22Rv1 (cell line): Measurements from ENCODE around the gene NOP16.

ENCODE experiments used
- H3K27ac ChIP-seq: fragments of 450-650 bp; 2 replicates; pipeline ENCODE4 v1.5.1; 2017
- ZFX ChIP-seq: fragments of 450-650 bp; IDR thresholded peaks from 2 replicates; pipeline ENCODE4 v1.6.1; 2017; ENCODE audit warnings: antibody characterized with exemption, borderline replicate concordance
- TF ChIP-seq, protein P1 (sequence below): fragments of 450-650 bp; IDR thresholded peaks from 2 replicates; pipeline ENCODE4 v1.5.1; 2017; ENCODE audit warnings: mild to moderate bottlenecking

NOP16 gene

GRCh38 chr5:176415240-176415951 lies 27.0 kb upstream of the NOP16 start:
- TF ChIP-seq, protein P1, sequence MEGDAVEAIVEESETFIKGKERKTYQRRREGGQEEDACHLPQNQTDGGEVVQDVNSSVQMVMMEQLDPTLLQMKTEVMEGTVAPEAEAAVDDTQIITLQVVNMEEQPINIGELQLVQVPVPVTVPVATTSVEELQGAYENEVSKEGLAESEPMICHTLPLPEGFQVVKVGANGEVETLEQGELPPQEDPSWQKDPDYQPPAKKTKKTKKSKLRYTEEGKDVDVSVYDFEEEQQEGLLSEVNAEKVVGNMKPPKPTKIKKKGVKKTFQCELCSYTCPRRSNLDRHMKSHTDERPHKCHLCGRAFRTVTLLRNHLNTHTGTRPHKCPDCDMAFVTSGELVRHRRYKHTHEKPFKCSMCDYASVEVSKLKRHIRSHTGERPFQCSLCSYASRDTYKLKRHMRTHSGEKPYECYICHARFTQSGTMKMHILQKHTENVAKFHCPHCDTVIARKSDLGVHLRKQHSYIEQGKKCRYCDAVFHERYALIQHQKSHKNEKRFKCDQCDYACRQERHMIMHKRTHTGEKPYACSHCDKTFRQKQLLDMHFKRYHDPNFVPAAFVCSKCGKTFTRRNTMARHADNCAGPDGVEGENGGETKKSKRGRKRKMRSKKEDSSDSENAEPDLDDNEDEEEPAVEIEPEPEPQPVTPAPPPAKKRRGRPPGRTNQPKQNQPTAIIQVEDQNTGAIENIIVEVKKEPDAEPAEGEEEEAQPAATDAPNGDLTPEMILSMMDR = no peak
- no peak for TF ChIP-seq ZFX
- peak overlapping the region; percentile 78 for H3K27ac ChIP-seq

DNA sequence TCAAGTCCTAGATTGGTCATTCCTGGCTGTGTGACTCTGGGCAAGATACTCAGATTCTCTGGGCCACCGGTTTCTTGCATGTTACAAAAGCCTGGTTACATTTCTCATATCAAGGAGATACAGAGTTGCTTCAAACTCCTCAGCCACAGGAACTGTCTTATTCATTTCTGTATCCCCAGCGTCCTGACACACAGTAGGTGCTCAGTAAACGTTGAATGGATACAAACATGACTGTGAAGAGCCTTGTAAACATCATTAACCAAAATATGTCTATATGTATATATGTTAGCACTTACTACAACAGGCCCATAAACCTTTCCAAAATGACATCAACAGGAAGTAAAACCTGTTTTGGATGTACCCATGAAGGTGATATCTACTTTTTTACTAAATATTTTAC lies 26.3 kb upstream of the NOP16 start:
- H3K27ac ChIP-seq = peak overlapping the region; percentile 78; the same call in 1 of the 2 replicates

DNA sequence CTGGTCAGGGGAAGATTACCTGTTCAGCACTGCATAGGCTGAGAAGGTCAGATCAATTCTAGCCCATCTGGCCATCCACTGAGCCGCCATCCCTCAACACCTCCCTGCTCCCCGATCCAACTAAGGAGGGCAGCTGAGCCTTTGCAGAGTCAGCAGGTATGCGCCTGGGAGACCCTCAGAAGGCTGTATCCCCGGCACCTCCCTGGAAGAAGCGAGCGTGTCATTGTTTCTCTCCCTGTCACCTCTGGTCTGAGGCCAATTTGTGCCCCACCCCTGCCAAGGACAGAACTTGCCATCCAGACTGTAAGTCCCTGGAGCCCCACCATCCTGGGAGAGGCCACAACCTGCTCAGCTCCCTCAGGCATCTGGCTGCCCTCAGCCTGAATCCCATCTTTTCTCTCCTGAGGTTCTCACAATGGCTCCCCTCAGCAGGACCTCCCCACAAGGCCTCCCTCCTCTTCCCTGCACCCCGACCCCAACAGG lies 25.4 kb upstream of the NOP16 start:
- TF ChIP-seq, protein P1 = no peak
- TF ChIP-seq ZFX = no peak
- H3K27ac ChIP-seq = no peak overlapping the region

More for the DNA sequence above, 26.3 kb upstream of the NOP16 start:
- TF ChIP-seq, protein P1 = no peak
- TF ChIP-seq ZFX = no peak

GRCh38 chr5:176413255-176413565 lies 24.8 kb upstream of the NOP16 start:
- H3K27ac ChIP-seq = no peak overlapping the region
- TF ChIP-seq, protein P1 = no peak
- no peak for TF ChIP-seq ZFX

DNA sequence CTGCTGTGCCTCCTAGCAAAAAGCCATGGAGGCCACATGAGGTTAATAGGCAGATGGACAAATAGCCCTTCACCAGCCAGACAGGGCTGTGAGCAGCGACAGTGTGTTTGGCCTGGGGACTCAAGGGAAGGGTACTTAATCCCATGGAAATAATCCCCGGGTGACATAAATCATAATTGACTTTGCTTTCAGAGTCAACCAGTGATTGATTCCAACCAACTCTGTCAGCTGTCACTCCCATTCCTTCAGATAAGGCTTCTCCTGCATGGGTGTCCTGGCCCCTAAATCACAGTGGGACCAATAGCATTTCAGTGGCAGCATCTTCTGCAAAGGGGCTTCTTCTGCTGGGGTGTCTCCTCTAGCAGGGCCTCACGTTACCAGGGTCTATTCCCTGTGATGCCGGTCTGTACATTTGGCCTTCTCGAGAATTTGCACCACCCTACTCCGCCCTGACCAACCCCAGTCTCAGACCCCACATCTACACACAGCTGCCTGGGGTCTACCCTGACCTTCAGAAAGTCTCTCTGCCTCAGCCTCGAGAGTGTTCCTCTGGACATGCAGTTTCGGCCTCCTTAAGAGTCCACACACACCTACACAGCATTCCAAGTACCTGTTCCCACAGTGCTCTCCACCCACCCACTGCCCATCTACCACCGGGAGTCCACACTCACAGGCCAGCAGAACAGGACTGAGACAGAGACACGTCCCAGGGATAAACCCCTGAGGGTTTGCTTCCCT lies 24.3 kb upstream of the NOP16 start:
- no peak overlapping the region for H3K27ac ChIP-seq

GRCh38 chr5:176410486-176411180 lies 22.2 kb upstream of the NOP16 start:
- no peak for TF ChIP-seq ZFX
- TF ChIP-seq, protein P1 = no peak
- H3K27ac ChIP-seq = no peak overlapping the region

More for the DNA sequence above, 24.3 kb upstream of the NOP16 start:
- TF ChIP-seq, protein P1 = no peak
- no peak for TF ChIP-seq ZFX
